NK-92 (cell line): ENCODE data around the gene MICAL2.

ENCODE experiments used
- DNase-seq: peaks from one replicate; lab custom pipeline; 2025; ENCODE audit not compliant: unreplicated experiment; lab: John Stamatoyannopoulos, UW

MICAL2 gene

GRCh38 chr11:12110201-12110713 lies at the start of gene MICAL2:
Gene MICAL2, plus strand, starts transcription at chr11:12110590. Its CDS starts 51,566 bp downstream, at chr11:12162156.
- DNase-seq = no peak

- no peak for DNase-seq
Measured at GRCh38 chr11:12061851-12062560, 48.4 kb upstream of the MICAL2 start.

GRCh38 chr11:12063251-12063650 lies 47.1 kb upstream of the MICAL2 start:
- DNase-seq = no peak

GRCh38 chr11:12064136-12064953 lies 46.0 kb upstream of the MICAL2 start:
- no peak for DNase-seq

- DNase-seq = no peak
Measured at GRCh38 chr11:12064954-12065280, 45.5 kb upstream of the MICAL2 start.

- DNase-seq = no peak
Measured at GRCh38 chr11:12066056-12066798, 44.2 kb upstream of the MICAL2 start.

GRCh38 chr11:12066799-12067508 lies 43.4 kb upstream of the MICAL2 start:
- no peak for DNase-seq

GRCh38 chr11:12067796-12068357 lies 42.5 kb upstream of the MICAL2 start:
- no peak for DNase-seq

GRCh38 chr11:12069066-12069676 lies 41.2 kb upstream of the MICAL2 start:
- DNase-seq = no peak

GRCh38 chr11:12070446-12071267 lies 39.7 kb upstream of the MICAL2 start:
- no peak for DNase-seq

- DNase-seq = no peak
Measured at GRCh38 chr11:12071574-12071973, 38.8 kb upstream of the MICAL2 start.

- no peak for DNase-seq
Measured at GRCh38 chr11:12073436-12073835, 37.0 kb upstream of the MICAL2 start.

- DNase-seq = no peak
Measured at GRCh38 chr11:12073886-12074285, 36.5 kb upstream of the MICAL2 start.

GRCh38 chr11:12074529-12075195 lies 35.7 kb upstream of the MICAL2 start:
- no peak for DNase-seq

GRCh38 chr11:12075291-12075690 lies 35.1 kb upstream of the MICAL2 start:
- no peak for DNase-seq

GRCh38 chr11:12075822-12076821 lies 34.3 kb upstream of the MICAL2 start:
- no peak for DNase-seq

GRCh38 chr11:12076840-12077534 lies 33.4 kb upstream of the MICAL2 start:
- no peak for DNase-seq
